Measurements from ENCODE around the gene FXYD7.

The FXYD7 gene

DNA sequence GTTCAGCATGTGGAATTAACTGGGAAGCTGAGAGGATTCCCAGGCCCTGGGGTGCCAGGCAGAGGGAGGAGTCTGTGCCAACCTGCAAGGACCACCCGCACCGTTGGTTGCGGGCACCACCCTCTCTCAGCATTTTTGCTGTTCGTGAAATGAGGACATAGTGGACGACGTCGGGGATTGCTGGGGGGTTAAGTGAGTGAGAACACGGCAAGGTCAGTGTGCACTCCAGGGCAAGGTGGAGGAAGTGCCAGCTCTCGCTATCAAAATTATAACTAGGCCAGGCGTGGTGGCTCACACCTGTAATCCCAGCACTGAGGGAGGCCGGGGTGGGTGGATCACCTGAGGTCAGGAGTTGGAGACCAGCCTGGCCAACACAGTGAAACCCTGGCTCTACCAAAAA, 25.3 kb upstream of the FXYD7 start:
- H3K9me3 ChIP-seq (ENCODE audit: control insufficient read depth, insufficient read depth, low read length), result no peaks in the 10 kb centered on the region
- peaks cover 23% of the 10 kb centered on the region for H3K4me1 ChIP-seq (ENCODE audit: insufficient read depth, low read length)
- H3K36me3 ChIP-seq (ENCODE audit: insufficient read depth, low read length), result no peaks in the 10 kb centered on the region
- no peak overlapping the region for H3K9ac ChIP-seq (ENCODE audit: low read depth, low read length)

GRCh38 chr19:35118268-35119020, 24.6 kb upstream of the FXYD7 start:
- H3K36me3 ChIP-seq (ENCODE audit: insufficient read depth, low read length), result no peaks in the 10 kb centered on the region
- H3K9me3 ChIP-seq (ENCODE audit: control insufficient read depth, insufficient read depth, low read length), result no peaks in the 10 kb centered on the region
- no peak overlapping the region for H3K9ac ChIP-seq (ENCODE audit: low read depth, low read length)
- peaks cover 29% of the 10 kb centered on the region for H3K4me1 ChIP-seq (ENCODE audit: insufficient read depth, low read length)

- H3K4me1 ChIP-seq (ENCODE audit: insufficient read depth, low read length), result peaks cover 33% of the 10 kb centered on the region
- no peaks in the 10 kb centered on the region for H3K36me3 ChIP-seq (ENCODE audit: insufficient read depth, low read length)
- no peak overlapping the region for H3K9ac ChIP-seq (ENCODE audit: low read depth, low read length)
- no peaks in the 10 kb centered on the region for H3K9me3 ChIP-seq (ENCODE audit: control insufficient read depth, insufficient read depth, low read length)
Observed at GRCh38 chr19:35119091-35119490, 24.0 kb upstream of the FXYD7 start.

DNA sequence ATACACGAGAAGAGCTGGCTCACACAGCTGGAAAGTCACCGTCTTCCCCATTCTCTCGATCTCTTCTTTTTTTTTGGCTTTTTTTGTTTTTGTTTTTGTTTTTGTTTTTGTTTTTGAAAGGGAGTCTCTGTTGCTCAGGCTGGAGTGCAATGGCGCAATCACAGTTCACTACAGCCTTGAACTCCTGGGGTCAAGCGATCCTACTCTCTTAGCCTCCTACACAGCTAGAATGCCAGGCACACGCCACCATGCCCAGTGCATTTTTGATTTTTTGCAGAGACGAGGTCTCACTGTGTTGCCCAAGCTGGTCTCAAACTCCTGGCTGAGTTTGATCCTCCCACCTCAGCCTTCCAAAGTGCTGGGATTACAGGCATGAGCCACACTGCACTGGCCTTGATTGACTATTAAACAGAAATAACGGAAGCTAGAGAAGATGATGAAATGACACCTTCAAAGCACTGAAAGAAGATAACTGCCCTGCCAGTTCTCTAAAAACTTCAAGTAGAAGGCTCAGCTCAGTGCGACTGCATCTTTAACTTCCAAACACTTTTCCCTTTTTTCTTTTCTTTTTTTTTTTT, 23.4 kb upstream of the FXYD7 start:
- Histone ChIP-seq H3K9me3 (ENCODE audit: control insufficient read depth, insufficient read depth, low read length) (no peaks in the 10 kb centered on the region), H3K9ac (ENCODE audit: low read depth, low read length) (no peak overlapping the region), H3K36me3 (ENCODE audit: insufficient read depth, low read length) (no peaks in the 10 kb centered on the region), H3K4me1 (ENCODE audit: insufficient read depth, low read length) (peaks cover 29% of the 10 kb centered on the region)

DNA sequence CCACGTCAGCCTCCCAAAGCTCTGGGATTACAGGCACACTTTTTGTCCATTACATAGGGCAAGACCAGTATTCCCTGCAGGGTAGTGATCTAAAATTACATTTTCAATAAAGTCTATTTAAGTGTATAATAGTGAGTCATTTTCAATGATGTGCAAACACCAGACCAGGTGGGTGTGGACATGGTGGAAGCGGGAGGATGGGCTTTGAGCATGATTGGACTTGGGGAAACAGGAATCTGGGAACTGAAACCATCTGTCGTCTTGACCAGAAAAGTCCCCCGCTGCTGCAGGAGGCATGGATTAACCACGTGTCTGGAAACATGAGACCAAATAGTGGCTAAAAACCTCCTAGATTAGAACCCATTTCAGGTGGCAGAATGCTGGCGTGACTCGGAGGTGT, 22.6 kb upstream of the FXYD7 start:
- Histone ChIP-seq H3K9me3 (ENCODE audit: control insufficient read depth, insufficient read depth, low read length) (no peaks in the 10 kb centered on the region), H3K36me3 (ENCODE audit: insufficient read depth, low read length) (no peaks in the 10 kb centered on the region), H3K4me1 (ENCODE audit: insufficient read depth, low read length) (peaks cover 23% of the 10 kb centered on the region), H3K9ac (ENCODE audit: low read depth, low read length) (no peak overlapping the region)

DNA sequence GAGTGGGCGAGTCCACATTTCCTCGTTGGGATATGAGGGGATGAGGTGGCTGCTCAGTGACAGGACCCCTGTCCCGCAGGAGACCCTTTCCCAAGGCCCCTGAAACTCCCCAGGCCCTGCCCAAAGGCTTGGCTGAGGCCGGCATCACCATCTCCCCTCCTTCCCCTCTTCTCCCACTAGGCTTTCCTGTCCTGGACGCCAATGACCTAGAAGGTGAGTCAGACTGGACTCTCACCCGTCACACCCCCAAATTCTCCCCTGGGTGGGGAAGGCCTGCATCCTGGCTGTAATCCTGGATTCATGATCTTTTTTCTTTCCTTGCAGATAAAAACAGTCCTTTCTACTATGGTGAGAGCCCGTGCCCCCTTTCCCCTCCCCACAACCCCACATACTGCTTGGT, 22.2 kb upstream of the FXYD7 start:
- Histone ChIP-seq H3K36me3 (ENCODE audit: insufficient read depth, low read length) (no peaks in the 10 kb centered on the region), H3K9ac (ENCODE audit: low read depth, low read length) (no peak overlapping the region), H3K4me1 (ENCODE audit: insufficient read depth, low read length) (peaks cover 19% of the 10 kb centered on the region), H3K9me3 (ENCODE audit: control insufficient read depth, insufficient read depth, low read length) (no peaks in the 10 kb centered on the region)

DNA sequence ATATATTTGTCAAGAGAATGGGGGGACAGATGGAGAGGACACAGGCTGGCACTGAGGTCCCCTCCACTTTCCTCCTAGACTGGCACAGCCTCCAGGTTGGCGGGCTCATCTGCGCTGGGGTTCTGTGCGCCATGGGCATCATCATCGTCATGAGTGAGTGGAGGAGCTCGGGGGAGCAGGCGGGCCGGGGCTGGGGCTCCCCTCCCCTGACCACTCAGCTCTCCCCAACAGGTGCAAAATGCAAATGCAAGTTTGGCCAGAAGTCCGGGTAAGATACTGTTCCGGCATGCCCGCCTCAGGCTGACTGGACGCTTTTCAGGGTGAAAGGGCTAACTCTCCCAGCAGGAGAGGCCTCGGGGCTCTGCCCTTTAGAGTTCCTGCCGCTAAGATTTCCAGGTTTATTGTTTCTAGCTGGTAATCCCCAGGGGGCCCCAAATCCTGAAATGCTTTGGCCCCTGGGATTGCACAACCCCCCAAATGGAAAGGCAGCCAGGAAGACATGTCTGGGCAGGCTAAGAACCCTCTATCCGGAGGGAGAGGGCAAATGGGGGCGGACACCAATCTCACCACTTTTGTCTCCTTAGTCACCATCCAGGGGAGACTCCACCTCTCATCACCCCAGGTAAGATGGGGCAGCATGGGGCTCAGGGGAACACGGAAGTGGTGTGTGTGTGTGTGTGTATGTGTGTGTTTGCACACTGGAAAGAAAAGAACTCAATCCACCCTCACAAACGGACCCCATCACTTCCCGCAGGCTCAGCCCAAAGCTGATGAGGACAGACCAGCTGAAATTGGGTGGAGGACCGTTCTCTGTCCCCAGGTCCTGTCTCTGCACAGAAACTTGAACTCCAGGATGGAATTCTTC, 20.1 kb upstream of the FXYD7 start:
- Histone ChIP-seq H3K9ac (ENCODE audit: low read depth, low read length) (no peak overlapping the region), H3K9me3 (ENCODE audit: control insufficient read depth, insufficient read depth, low read length) (no peaks in the 10 kb centered on the region), H3K36me3 (ENCODE audit: insufficient read depth, low read length) (no peaks in the 10 kb centered on the region), H3K4me1 (ENCODE audit: insufficient read depth, low read length) (peaks cover 17% of the 10 kb centered on the region; the same call in 1 of the 2 replicates)

DNA sequence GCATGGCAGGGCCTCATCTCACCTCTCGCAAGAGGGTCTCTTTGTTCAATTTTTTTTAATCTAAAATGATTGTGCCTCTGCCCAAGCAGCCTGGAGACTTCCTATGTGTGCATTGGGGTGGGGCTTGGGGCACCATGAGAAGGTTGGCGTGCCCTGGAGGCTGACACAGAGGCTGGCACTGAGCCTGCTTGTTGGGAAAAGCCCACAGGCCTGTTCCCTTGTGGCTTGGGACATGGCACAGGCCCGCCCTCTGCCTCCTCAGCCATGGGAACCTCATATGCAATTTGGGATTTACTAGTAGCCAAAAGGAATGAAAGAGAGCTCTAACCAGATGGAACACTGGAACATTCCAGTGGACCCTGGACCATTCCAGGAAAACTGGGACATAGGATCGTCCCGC, 19.5 kb upstream of the FXYD7 start:
- H3K9me3 ChIP-seq (ENCODE audit: control insufficient read depth, insufficient read depth, low read length), result no peaks in the 10 kb centered on the region

DNA sequence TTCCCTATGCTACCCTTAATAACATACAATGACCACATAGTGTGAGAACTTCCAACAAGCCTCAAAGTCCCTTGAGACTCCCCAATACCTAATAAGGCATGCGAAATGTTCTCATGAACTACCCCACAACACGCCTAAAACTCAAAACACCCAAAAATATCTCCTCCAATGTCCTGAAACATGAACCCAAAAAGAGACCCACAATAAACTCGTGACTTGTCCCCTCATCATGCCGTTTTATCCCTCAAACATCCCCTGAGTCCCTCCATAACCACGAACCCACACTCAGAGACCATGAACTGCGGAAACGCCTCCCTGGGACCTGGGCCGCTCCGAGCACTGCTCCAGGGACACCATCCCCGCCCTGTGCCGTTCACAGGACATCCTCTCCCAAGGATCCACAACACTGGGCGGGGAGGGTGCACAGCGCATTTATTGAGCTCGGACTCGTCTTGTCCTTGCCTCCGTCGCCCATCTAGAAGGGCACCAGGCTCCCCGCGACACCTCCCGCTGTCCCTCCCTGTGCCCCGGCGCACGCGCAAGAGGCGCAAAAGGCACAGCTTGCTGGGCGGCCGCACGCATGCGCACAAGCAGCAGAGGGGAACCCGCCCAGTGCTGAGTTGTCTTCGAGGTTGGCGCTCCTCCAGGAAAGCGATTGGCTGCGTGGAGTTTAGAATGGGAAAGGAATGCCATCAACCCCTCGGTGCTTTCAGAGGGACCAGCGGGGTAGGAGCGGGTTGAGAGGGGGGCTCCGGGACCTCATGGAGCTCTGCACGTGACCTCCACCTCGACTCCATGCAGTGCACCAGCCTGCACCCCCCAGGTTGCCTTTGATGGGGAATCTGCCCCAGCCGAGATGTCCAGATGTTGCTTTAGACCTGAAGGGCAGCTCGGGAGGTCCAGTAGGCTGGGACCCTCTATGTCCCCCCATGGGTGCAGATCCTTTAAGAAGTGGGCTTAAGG, 18.7 kb upstream of the FXYD7 start:
- H3K9me3 ChIP-seq (ENCODE audit: control insufficient read depth, insufficient read depth, low read length), result no peaks in the 10 kb centered on the region
- H3K4me1 ChIP-seq (ENCODE audit: insufficient read depth, low read length), result peaks cover 17% of the 10 kb centered on the region; the same call in 1 of the 2 replicates
- no peaks in the 10 kb centered on the region for H3K36me3 ChIP-seq (ENCODE audit: insufficient read depth, low read length)
- peak overlapping the region; percentile 54; the same call in 1 of the 2 replicates for H3K9ac ChIP-seq (ENCODE audit: low read depth, low read length)

More for the DNA sequence above, 19.5 kb upstream of the FXYD7 start:
- peaks cover 17% of the 10 kb centered on the region; the same call in 1 of the 2 replicates for H3K4me1 ChIP-seq (ENCODE audit: insufficient read depth, low read length)
- no peaks in the 10 kb centered on the region for H3K36me3 ChIP-seq (ENCODE audit: insufficient read depth, low read length)
- peak overlapping the region; percentile 54; the same call in 1 of the 2 replicates for H3K9ac ChIP-seq (ENCODE audit: low read depth, low read length)

- H3K9me3 ChIP-seq (ENCODE audit: control insufficient read depth, insufficient read depth, low read length), result no peaks in the 10 kb centered on the region
- H3K36me3 ChIP-seq (ENCODE audit: insufficient read depth, low read length), result no peaks in the 10 kb centered on the region
- H3K4me1 ChIP-seq (ENCODE audit: insufficient read depth, low read length), result peaks cover 17% of the 10 kb centered on the region; the same call in 1 of the 2 replicates
- no peak overlapping the region for H3K9ac ChIP-seq (ENCODE audit: low read depth, low read length)
Observed at GRCh38 chr19:35125270-35125717, 17.8 kb upstream of the FXYD7 start.

DNA sequence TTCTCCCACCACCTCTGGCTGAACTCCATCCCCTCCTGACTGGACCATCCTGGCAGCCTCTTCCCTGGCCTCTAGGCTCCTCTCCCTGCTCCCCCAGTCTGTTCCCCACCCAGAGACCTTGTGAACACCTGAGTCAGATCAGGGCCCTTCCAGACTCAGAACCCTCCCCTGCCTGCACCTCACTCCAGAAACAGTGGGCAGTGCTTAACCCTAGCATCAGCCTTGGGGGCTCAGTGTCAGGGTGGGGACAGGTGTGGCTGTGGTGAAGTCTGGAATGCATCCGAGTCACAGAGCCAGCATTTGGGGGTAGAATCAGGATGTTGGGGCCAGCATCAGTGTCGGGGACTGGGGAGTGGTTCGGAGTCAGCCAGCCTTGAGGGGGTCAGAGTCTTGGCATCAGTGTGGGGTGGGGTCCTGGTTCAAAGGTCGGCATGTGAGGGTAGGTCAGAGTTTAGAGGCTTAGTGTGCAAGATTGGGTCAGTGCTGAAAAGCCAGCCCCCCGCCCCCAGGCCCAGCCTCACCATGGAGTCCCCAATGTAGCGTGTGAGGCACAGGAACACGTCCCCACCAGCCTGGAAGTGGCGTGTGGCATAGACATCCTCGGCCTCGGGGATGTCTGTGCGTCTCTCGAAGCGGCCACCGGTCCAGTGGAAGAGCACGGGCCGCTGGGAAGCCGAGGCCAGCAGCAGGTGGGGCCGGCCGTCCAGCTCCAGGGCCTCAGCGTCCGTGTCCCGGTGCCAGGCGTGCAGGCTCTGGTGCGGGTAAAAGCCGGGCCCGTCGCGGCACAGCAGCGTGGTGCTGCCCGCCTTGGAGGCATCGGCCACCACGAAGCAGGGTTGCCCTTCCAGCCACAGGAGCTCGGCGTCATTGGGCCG, 17.1 kb upstream of the FXYD7 start:
- no peak overlapping the region for H3K9ac ChIP-seq (ENCODE audit: low read depth, low read length)
- no peaks in the 10 kb centered on the region; the same call in 1 of the 2 replicates for H3K36me3 ChIP-seq (ENCODE audit: insufficient read depth, low read length)
- H3K4me1 ChIP-seq (ENCODE audit: insufficient read depth, low read length), result peaks cover 17% of the 10 kb centered on the region; the same call in 1 of the 2 replicates
- no peaks in the 10 kb centered on the region for H3K9me3 ChIP-seq (ENCODE audit: control insufficient read depth, insufficient read depth, low read length)

- peaks cover 17% of the 10 kb centered on the region; the same call in 1 of the 2 replicates for H3K4me1 ChIP-seq (ENCODE audit: insufficient read depth, low read length)
- no peaks in the 10 kb centered on the region; the same call in 1 of the 2 replicates for H3K36me3 ChIP-seq (ENCODE audit: insufficient read depth, low read length)
- H3K9me3 ChIP-seq (ENCODE audit: control insufficient read depth, insufficient read depth, low read length), result no peaks in the 10 kb centered on the region
- H3K9ac ChIP-seq (ENCODE audit: low read depth, low read length), result no peak overlapping the region
Observed at GRCh38 chr19:35126624-35126959, 16.5 kb upstream of the FXYD7 start.

- Histone ChIP-seq H3K9ac (ENCODE audit: low read depth, low read length) (no peak overlapping the region), H3K4me1 (ENCODE audit: insufficient read depth, low read length) (peaks cover 12% of the 10 kb centered on the region; the same call in 1 of the 2 replicates), H3K36me3 (ENCODE audit: insufficient read depth, low read length) (no peaks in the 10 kb centered on the region; the same call in 1 of the 2 replicates), H3K9me3 (ENCODE audit: control insufficient read depth, insufficient read depth, low read length) (no peaks in the 10 kb centered on the region)
Observed at GRCh38 chr19:35127871-35128270, 15.2 kb upstream of the FXYD7 start.
